H1 (cell line): ENCODE results near the gene COA1. TPM values are rescaled to one million over a fixed set of nuclear protein-coding genes. Genes with fewer than 3 reads are reported as not detected.

Experiments used
- CTCF ChIA-PET: fragments of 300-600 bp; sonication (Branson Sonifier 250); formaldehyde crosslinking; loops from one replicate; lab custom pipeline; 2021; ENCODE audit not compliant: partially characterized antibody; lab: Charles Lee
- POLR2A ChIA-PET: fragments of 300-600 bp; sonication (Branson Sonifier 250); formaldehyde crosslinking; loops from one replicate; lab custom pipeline; 2021; ENCODE audit warnings: inconsistent platforms; ENCODE audit not compliant: partially characterized antibody; lab: Charles Lee
- DNase-seq, 2 experiments: peaks; one replicate each; pipeline versions ENCODE4 v3.0.0 to v3.0.0-alpha.2; 2010 to 2022; ENCODE audit warnings: low spot score in 2 of 2, low read depth in 1 of 2, mixed read lengths in 1 of 2
- FAIRE-seq: peaks from 2 replicates; lab custom pipeline; 2011; peaks lifted over from hg19 to GRCh38; lab: Jason Lieb, UNC
- H2AFZ ChIP-seq: 2 replicates; pipeline ENCODE4 v1.8.1; 2012; ENCODE audit warnings: low read length, inconsistent platforms
- H2AK5ac ChIP-seq: 2 replicates; pipeline ENCODE4 v1.6.1; 2013; ENCODE audit warnings: low read depth, low read length
- H2BK120ac ChIP-seq: replicated peaks from 2 replicates; pipeline ENCODE3; 2013; ENCODE audit warnings: low read depth, low read length, inconsistent platforms
- H2BK12ac ChIP-seq: 2 replicates; pipeline ENCODE4 v1.6.1; 2013; ENCODE audit warnings: low read depth, low read length
- H2BK15ac ChIP-seq: 2 replicates; pipeline ENCODE4 v1.6.1; 2013; ENCODE audit warnings: low read length
- H2BK20ac ChIP-seq: 2 replicates; pipeline ENCODE4 v1.6.1; 2013; ENCODE audit warnings: low read length
- H2BK5ac ChIP-seq: 2 replicates; pipeline ENCODE4 v1.6.1; 2013; ENCODE audit warnings: low read depth, low read length
- H3K14ac ChIP-seq: 2 replicates; pipeline ENCODE4 v1.6.1; 2013; ENCODE audit warnings: inconsistent platforms; ENCODE audit not compliant: insufficient read length
- H3K18ac ChIP-seq: 2 replicates; pipeline ENCODE4 v1.6.1; 2013; ENCODE audit warnings: low read length; ENCODE audit errors: extremely low read depth
- H3K23ac ChIP-seq: 2 replicates; pipeline ENCODE4 v1.6.1; 2013; ENCODE audit warnings: inconsistent platforms; ENCODE audit not compliant: insufficient read length
- H3K23me2 ChIP-seq: 2 replicates; pipeline ENCODE4 v1.6.1; 2013; ENCODE audit warnings: low read depth, low read length
- H3K27ac ChIP-seq: 2 replicates; pipeline ENCODE4 v1.6.1; 2011; ENCODE audit warnings: low read depth, low read length, inconsistent platforms
- H3K27me3 ChIP-seq, 4 experiments: replicated peaks in 1 of 4; 1 replicate in 1 of 4; 2 replicates in 3 of 4; pipeline versions ENCODE4 v1.6.1 to v1.8.1; 2011 to 2013; ENCODE audit warnings: low read length in 3 of 4, mild to moderate bottlenecking in 3 of 4, inconsistent platforms in 2 of 4, mixed read lengths in 2 of 4, moderate library complexity in 1 of 4; ENCODE audit not compliant: control insufficient read depth in 3 of 4, insufficient read depth in 3 of 4; ENCODE audit errors: extremely low read depth in 1 of 4
- H3K36me3 ChIP-seq, 4 experiments: 2 replicates each; pipeline versions ENCODE4 v1.6.1 to v1.8.1; 2011 to 2013; ENCODE audit warnings: mild to moderate bottlenecking in 4 of 4, low read length in 3 of 4, moderate library complexity in 2 of 4, control low read depth in 1 of 4, inconsistent platforms in 1 of 4; ENCODE audit not compliant: insufficient read depth in 4 of 4, control insufficient read depth in 2 of 4
- H3K4ac ChIP-seq: replicated peaks from 2 replicates; pipeline ENCODE3; 2013; ENCODE audit warnings: low read length, low read depth, mixed read lengths, inconsistent platforms; ENCODE audit not compliant: insufficient read length
- H3K4me1 ChIP-seq, 4 experiments: replicated peaks in 1 of 4; 1 replicate in 1 of 4; 2 replicates in 3 of 4; pipeline versions ENCODE4 v1.6.1 to v1.8.1; 2011 to 2013; ENCODE audit warnings: low read length in 3 of 4, inconsistent platforms in 2 of 4, mixed read lengths in 1 of 4; ENCODE audit not compliant: insufficient read depth in 4 of 4, control insufficient read depth in 3 of 4
- H3K4me2 ChIP-seq, 2 experiments: 2 replicates each; pipeline versions ENCODE4 v1.6.1 to v1.8.1; 2011 to 2013; ENCODE audit warnings: low read depth in 2 of 2, low read length in 2 of 2, control low read depth in 1 of 2, inconsistent platforms in 1 of 2, mild to moderate bottlenecking in 1 of 2; ENCODE audit not compliant: insufficient read depth in 1 of 2
- H3K4me3 ChIP-seq, 4 experiments: fragments of 200-600, 300-600 bp in 1 of 4; sonication (generic), shearing (Covaris generic), sonication (Bioruptor Twin) in 1 of 4; 2 replicates each; pipeline versions ENCODE4 v1.5.1 to v1.8.1; 2011 to 2016; ENCODE audit warnings: low read length in 4 of 4, low read depth in 3 of 4, control low read depth in 2 of 4, inconsistent platforms in 2 of 4, mild to moderate bottlenecking in 2 of 4, mixed read lengths in 1 of 4, moderate library complexity in 1 of 4; ENCODE audit not compliant: insufficient read depth in 2 of 4; ENCODE audit errors: extremely low read depth in 1 of 4
- H3K56ac ChIP-seq: replicated peaks from 2 replicates; pipeline ENCODE3; 2013; ENCODE audit warnings: low read depth, mild to moderate bottlenecking, mixed read lengths, low read length, inconsistent platforms; ENCODE audit not compliant: insufficient read length
- H3K79me1 ChIP-seq: 2 replicates; pipeline ENCODE4 v1.6.1; 2013; ENCODE audit warnings: low read depth, low read length, control low read depth
- H3K79me2 ChIP-seq, 2 experiments: 2 replicates each; pipeline versions ENCODE4 v1.6.1 to v1.8.1; 2012 to 2013; ENCODE audit warnings: low read length in 2 of 2, mild to moderate bottlenecking in 2 of 2, inconsistent platforms in 1 of 2; ENCODE audit not compliant: insufficient read depth in 2 of 2, control insufficient read depth in 1 of 2
- H3K9ac ChIP-seq, 4 experiments: replicated peaks in 1 of 4; 1 replicate in 1 of 4; 2 replicates in 3 of 4; pipeline versions ENCODE4 v1.6.1 to v1.8.1; 2011 to 2013; ENCODE audit warnings: low read depth in 3 of 4, low read length in 3 of 4, control low read depth in 2 of 4, mild to moderate bottlenecking in 2 of 4, moderate library complexity in 2 of 4, inconsistent platforms in 1 of 4; ENCODE audit errors: extremely low read depth in 1 of 4
- H3K9me3 ChIP-seq, 2 experiments: 2 replicates each; pipeline versions ENCODE4 v1.6.1 to v1.8.1; 2012 to 2013; ENCODE audit warnings: mild to moderate bottlenecking in 2 of 2, moderate library complexity in 2 of 2, control low read depth in 1 of 2, inconsistent platforms in 1 of 2, low read depth in 1 of 2, low read length in 1 of 2, mixed read lengths in 1 of 2; ENCODE audit not compliant: insufficient read depth in 2 of 2
- H4K20me1 ChIP-seq, 2 experiments: replicated peaks in 1 of 2; 2 replicates each; pipeline versions ENCODE3 to v1.8.1; 2011 to 2013; ENCODE audit warnings: inconsistent platforms in 2 of 2, low read length in 2 of 2, mild to moderate bottlenecking in 1 of 2; ENCODE audit not compliant: insufficient read depth in 2 of 2, control insufficient read depth in 1 of 2
- H4K5ac ChIP-seq: 2 replicates; pipeline ENCODE4 v1.6.1; 2013; ENCODE audit warnings: low read length, low read depth, mixed read lengths, inconsistent platforms; ENCODE audit not compliant: insufficient read length
- H4K8ac ChIP-seq: 2 replicates; pipeline ENCODE4 v1.8.0; 2013; ENCODE audit warnings: mild to moderate bottlenecking, moderate library complexity, low read length, inconsistent platforms; ENCODE audit not compliant: insufficient read depth; ENCODE audit errors: extremely low read depth
- H4K91ac ChIP-seq: replicated peaks from 2 replicates; pipeline ENCODE3; 2013; ENCODE audit warnings: low read length, mixed read lengths, inconsistent platforms; ENCODE audit not compliant: insufficient read length
- CEBPB ChIP-seq: IDR thresholded peaks from 2 replicates; pipeline ENCODE4 v1.6.1; 2012; ENCODE audit warnings: low read depth, low read length
- KDM5A ChIP-seq: fragments of 200-600 bp; IDR thresholded peaks from 2 replicates; pipeline ENCODE4 v1.7.1; 2012; ENCODE audit warnings: mild to moderate bottlenecking, low read length, inconsistent platforms, mixed read lengths
- NANOG ChIP-seq: IDR thresholded peaks from 2 replicates; pipeline ENCODE4 v1.6.1; 2011; ENCODE audit warnings: low read length, low read depth, mild to moderate bottlenecking, inconsistent platforms; ENCODE audit not compliant: insufficient read depth, poor library complexity, severe bottlenecking
- SRF ChIP-seq: IDR thresholded peaks from 2 replicates; pipeline ENCODE4 v1.6.1; 2011; ENCODE audit warnings: mild to moderate bottlenecking, low read depth, low read length, moderate library complexity
- WGBS, 2 experiments: shearing (Covaris generic) in 1 of 2; methylation state at CpG; one replicate each; pipeline versions ENCODE4 v1.1.6 to v1.1.7; 2013 to 2015; ENCODE audit warnings: low lambda C conversion rate in 2 of 2, mixed read lengths in 2 of 2, inconsistent platforms in 1 of 2, low coverage in 1 of 2, missing lambda C conversion rate in 1 of 2; ENCODE audit not compliant: insufficient replicate concordance in 2 of 2, insufficient coverage in 1 of 2, insufficient read length in 1 of 2; ENCODE audit errors: extremely low coverage in 1 of 2, missing lambda C conversion rate in 1 of 2; 5-methylcytosine and 5-hydroxymethylcytosine counted together
- polyA plus RNA-seq, 7 experiments: library from polyadenylated mRNA; depleted of rRNA in 3 of 7; stranded (reverse) in 5 of 7; unstranded in 2 of 7; fragments of >200 nt in 5 of 7; fragments of 200-250 nt in 2 of 7; gene quantifications; 1 replicate in 5 of 7; 2 replicates in 1 of 7; 4 replicates in 1 of 7; pipeline versions ENCODE4 v1.2.1 to v1.2.3, GENCODE V29; 2011 to 2013; ENCODE audit warnings: missing spikeins in 2 of 7, mixed read lengths in 2 of 7
- total RNA-seq: library from RNA; stranded (reverse); fragmentation: NEBNext Ultra II Directional; extraction: Animal tissue kit (Norgen Biotek cat#: 25700); gene quantifications from 2 replicates; pipeline ENCODE4 v1.2.1, GENCODE V29; 2021
- TF ChIP-seq, protein P1 (sequence below): IDR thresholded peaks from 2 replicates; pipeline ENCODE4 v1.6.1; 2012; ENCODE audit warnings: inconsistent platforms

COA1 gene
- total and polyA plus RNA-seq, 2 of the 8 experiments (the other 6 are each of a cell fraction or from before 2014, with no cell fraction given): 98.6 to 143 TPM

DNA sequence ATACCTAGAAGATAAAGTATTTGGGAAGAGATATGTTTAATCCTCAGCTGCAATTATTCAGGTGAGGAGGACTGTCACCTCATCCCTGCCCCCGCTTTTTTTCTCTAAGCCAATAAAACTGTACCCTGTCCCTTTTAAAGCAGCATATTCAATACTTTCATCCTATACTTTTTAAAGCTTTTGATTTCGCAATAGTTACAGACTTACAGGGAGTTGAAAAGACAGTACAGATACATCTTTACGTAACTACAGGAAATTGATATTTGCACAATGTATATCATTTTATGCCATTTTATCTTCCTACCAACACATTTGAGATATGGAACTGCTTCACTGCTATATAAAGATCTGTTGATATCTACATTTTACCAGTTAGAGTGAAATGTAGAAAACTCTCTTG, 98.8 kb downstream of the COA1 start:
- POLR2A ChIA-PET: interaction anchor here (1.1 kb wide), 1 partner anchor 26 kb away, joined by 3 read pairs; no protein-coding TSS in a partner anchor

More for the DNA sequence above, 98.8 kb downstream of the COA1 start:
- H2BK20ac ChIP-seq: no peak overlapping the region
- no peak overlapping the region for H3K9ac ChIP-seq
- no peaks in the 10 kb centered on the region for H3K9me3 ChIP-seq
- no peak overlapping the region for H3K4ac ChIP-seq
- FAIRE-seq (no peak), DNase-seq (no peak)
- no peaks in the 10 kb centered on the region for H3K79me1 ChIP-seq
- no peak overlapping the region for H3K4me2 ChIP-seq
- no peak overlapping the region for H2AK5ac ChIP-seq
- WGBS, 2 experiments: 73% methylated on average over 3 of the region's 3 CpGs; no CpG with 5 or more reads in 1 of the 2 experiments
- no peak overlapping the region for H4K91ac ChIP-seq
- H2BK120ac ChIP-seq: no peak overlapping the region
- no peak overlapping the region for H2BK15ac ChIP-seq
- H3K27me3 ChIP-seq: no peaks in the 10 kb centered on the region
- no peaks in the 10 kb centered on the region for H3K79me2 ChIP-seq
- H4K5ac ChIP-seq: no peak overlapping the region
- no peak overlapping the region for H3K14ac ChIP-seq
- no peak overlapping the region for H3K18ac ChIP-seq
- H4K20me1 ChIP-seq: peaks cover 1% of the 10 kb centered on the region in 2 experiments
- H3K4me1 ChIP-seq: peaks cover 0 to 1% (median 0%) of the 10 kb centered on the region in 4 experiments; a peak in 1 of 7 replicates
- TF ChIP-seq, protein P1, sequence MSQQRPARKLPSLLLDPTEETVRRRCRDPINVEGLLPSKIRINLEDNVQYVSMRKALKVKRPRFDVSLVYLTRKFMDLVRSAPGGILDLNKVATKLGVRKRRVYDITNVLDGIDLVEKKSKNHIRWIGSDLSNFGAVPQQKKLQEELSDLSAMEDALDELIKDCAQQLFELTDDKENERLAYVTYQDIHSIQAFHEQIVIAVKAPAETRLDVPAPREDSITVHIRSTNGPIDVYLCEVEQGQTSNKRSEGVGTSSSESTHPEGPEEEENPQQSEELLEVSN: no peak
- TF ChIP-seq KDM5A: no peak
- no peak for TF ChIP-seq SRF
- peak; percentile 90; the same call in 1 of the 2 replicates for TF ChIP-seq CEBPB
- no peak for TF ChIP-seq NANOG
- H2BK5ac ChIP-seq: no peak overlapping the region
- H3K56ac ChIP-seq: no peak overlapping the region
- H3K36me3 ChIP-seq: peaks cover 0 to 30% (median 17%) of the 10 kb centered on the region in 4 experiments; a peak in 7 of 8 replicates
- CTCF ChIA-PET: interaction anchor here (0.6 to 1.5 kb wide), 3 partner anchors 48 to 208 kb away, joined by 3 to 5 read pairs (median 3); partner anchors contain the start of gene STK17A
- no peak overlapping the region for H2AFZ ChIP-seq
- no peak overlapping the region for H3K4me3 ChIP-seq
- H3K23me2 ChIP-seq: no peaks in the 10 kb centered on the region
- no peak overlapping the region for H2BK12ac ChIP-seq
- H3K27ac ChIP-seq: no peak overlapping the region
- H3K23ac ChIP-seq: no peak overlapping the region
- no peak overlapping the region for H4K8ac ChIP-seq
